Panc1 (cell line): ENCODE data around the gene PKNOX2.

Experiments
- CTCF ChIP-seq: fragments of 450-650 bp; IDR thresholded peaks from 2 replicates; pipeline ENCODE4 v1.5.1; 2017; ENCODE audit warnings: mild to moderate bottlenecking
- POLR2AphosphoS5 ChIP-seq: IDR thresholded peaks from 2 replicates; pipeline ENCODE4 v1.6.1; 2012; ENCODE audit warnings: mild to moderate bottlenecking, low read depth, low read length, moderate library complexity

DNA sequence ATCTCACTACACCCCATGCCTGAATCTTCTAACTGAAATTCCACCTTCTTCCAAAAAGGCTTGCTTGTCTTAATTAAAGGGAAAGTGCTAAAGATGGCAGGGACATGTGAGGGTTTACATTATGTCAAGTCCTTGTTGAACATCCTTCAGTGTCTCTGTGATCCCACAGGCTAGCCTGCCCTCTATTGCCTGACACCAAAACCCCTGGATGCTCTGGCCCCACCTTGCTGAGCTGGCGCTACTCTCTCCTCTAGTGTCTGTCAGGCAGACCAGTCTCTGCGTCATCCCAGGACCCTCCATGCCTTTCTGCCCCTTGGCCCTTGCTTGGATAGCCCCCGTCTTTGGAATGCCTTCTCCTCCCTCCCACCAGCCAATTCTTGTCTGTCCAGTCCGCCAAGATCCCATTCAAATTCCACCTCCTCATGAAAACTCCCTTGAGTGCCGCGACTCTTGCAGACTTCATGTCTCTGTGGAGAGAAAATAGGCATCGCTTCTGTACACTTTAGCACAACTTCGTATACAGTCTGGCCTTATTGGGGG is 69.3 kb downstream of the PKNOX2 start:
- TF ChIP-seq POLR2AphosphoS5: no peak
- no peak for TF ChIP-seq CTCF
